Measurements from ENCODE around the gene SYT4. TPM values are rescaled to one million over a fixed set of nuclear protein-coding genes. Genes with fewer than 3 reads are reported as not detected.
"Not testable (repeated sequence)": the region's sequence is repeated elsewhere in the genome, so short reads cannot be mapped to it uniquely, and the experiment has no call there.

Gene SYT4, protein sequence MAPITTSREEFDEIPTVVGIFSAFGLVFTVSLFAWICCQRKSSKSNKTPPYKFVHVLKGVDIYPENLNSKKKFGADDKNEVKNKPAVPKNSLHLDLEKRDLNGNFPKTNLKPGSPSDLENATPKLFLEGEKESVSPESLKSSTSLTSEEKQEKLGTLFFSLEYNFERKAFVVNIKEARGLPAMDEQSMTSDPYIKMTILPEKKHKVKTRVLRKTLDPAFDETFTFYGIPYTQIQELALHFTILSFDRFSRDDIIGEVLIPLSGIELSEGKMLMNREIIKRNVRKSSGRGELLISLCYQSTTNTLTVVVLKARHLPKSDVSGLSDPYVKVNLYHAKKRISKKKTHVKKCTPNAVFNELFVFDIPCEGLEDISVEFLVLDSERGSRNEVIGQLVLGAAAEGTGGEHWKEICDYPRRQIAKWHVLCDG
- not detected for total RNA-seq

DNA sequence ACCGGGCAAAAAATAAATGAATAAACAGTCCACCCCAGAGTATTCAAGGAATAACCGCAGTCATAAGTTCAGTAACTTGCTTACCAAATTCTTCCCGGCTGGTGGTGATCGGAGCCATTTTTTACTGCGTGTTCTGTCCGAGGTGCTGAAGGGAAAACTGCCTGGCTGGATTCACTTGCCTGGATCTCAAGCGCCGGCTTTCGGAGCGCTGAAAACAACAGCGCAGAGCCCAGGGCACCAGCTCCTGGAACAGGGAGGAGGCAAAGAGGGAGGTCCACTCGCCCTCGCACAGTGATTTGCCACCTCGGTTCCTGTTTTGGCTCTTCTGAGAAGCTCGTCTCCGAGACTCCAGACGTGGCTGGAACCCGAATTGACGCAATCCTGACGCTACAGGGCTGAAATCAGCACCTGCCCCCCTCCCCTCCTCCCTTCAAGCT, at the start of gene SYT4:
TSS of gene SYT4 (minus strand) at position 327 of the 437 bp plus-strand sequence. CDS start at position 118, 209 bp downstream.
- no peak for ATAC-seq

DNA sequence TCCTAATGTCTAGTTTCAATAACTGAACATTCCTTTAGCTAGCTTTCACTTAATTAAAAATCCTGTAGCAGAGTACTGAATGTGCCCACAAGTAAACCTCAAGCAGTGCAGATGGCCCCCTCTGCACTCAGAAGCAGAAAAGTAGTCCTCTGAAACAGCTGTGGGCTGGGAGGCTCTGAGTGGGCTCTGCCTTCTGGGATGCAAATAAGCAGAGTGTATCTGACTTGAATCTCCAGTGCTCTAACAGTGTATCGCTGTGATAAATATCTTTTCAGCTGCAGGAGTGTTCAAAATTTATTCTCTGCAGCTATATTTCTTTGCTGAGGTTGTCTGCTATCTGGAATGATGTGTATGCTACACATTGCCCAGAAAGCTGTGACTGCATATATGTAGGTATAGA, 44.8 kb upstream of the SYT4 start:
- no peak for ATAC-seq

DNA sequence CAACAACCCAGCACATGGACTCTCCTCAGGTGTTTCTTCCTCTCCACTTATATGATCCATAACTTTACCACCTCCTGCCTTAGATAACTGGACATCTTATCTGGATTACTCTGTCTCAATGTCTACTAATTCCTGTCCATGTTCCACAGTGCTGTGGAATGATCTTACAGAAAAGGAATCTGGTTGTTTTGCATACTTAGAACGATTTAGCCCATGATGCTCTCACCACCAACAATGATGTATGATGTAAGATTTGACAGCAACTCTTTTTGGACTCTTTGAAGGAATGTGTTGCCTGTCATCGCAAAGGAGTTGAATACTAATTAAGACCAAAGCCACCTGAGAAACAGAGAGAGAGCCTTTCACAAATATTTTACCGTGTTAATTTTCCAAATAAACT, 37.7 kb upstream of the SYT4 start:
- ATAC-seq = no peak

DNA sequence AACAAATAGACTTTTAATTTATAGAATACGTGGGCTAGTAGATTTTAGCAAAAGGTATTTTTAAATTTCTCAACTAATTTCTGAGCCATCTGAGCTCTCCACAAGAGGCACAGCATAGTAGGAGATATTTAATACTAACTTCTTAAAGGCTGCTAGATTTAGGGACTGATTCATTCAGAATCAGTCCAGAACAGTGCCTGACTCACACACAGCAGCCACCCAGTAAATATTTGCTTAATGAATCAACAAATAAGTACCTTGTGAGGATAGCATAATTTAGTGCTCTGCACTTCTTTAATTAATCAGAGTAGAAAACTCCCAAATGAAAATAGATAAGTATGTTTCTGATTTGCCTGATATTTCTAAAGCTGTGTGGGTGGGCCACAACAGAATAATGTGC, 35.6 kb upstream of the SYT4 start:
- ATAC-seq = no peak

DNA sequence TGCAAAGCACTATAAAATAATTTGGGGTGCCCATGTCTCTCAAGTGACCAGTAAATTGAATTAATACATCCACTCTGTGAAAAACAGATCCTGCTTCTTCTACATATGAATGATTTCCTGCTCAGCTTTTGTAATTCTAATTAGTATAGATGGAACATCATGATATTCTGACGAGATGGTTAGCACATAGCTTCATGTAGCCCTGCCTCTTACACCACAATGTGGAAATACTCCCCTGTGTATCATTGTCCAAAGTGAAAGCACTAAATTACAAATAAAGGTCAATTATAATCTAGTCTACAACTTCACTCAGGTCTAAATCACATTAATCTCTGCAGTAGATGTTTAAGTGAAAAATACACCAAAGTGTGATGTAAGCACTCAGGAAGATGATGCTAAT, 32.9 kb upstream of the SYT4 start:
- ATAC-seq = no peak

DNA sequence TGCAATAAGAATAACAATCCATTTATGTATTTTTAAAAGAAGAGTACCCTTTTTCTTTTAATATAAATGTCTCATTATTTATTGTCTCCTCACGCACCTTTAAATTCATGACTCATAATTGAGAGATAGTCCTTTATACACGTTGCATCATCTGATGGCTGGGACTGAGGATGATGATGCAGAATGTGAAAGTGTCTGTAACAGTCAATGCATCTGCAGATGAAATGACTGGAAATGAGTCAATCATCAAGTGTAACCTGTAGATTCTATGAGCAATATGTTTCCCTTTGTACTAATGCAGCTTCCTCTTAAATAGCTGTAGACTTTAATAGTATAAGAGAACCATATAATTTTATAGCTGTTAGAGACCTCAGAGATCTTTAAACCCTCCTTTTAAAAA, 26.1 kb upstream of the SYT4 start:
- ATAC-seq = no peak

DNA sequence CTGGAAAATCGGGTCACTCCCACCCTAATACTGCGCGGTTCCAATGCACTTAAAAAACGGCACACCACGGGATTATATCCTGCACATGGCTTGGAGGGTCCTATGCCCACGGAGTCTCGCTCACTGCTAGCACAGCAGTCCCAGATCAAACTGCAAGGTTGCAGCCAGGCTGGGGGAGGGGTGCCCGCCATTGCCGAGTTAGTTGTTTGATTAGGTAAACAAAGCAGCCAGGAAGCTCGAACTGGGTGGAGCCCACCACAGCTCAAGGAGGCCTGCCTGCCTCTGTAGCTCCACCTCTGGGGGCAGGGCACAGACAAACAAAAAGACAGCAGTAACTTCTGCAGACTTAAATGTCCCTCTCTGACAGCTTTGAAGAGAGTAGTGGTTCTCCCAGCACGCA, 8.9 kb upstream of the SYT4 start:
- ATAC-seq = not testable (repeated sequence)

DNA sequence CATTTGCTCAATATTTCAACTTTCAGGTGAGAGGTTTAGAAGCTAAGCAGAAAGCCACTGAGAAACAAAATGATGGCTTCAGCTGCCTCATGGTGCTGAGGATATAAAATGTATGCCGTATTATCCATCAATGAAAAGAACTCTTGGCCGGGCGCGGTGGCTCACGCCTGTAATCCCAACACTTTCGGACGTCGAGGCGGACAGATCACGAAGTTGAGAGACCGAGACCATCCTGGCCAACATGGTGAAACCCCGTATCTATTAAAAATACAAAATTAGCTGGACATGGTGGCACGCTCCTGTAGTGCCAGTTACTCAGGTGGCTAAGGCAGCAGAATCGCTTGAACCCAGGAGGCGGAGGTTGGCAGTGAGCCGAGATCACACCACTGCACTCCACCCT, 6.0 kb upstream of the SYT4 start:
- ATAC-seq = no peak

DNA sequence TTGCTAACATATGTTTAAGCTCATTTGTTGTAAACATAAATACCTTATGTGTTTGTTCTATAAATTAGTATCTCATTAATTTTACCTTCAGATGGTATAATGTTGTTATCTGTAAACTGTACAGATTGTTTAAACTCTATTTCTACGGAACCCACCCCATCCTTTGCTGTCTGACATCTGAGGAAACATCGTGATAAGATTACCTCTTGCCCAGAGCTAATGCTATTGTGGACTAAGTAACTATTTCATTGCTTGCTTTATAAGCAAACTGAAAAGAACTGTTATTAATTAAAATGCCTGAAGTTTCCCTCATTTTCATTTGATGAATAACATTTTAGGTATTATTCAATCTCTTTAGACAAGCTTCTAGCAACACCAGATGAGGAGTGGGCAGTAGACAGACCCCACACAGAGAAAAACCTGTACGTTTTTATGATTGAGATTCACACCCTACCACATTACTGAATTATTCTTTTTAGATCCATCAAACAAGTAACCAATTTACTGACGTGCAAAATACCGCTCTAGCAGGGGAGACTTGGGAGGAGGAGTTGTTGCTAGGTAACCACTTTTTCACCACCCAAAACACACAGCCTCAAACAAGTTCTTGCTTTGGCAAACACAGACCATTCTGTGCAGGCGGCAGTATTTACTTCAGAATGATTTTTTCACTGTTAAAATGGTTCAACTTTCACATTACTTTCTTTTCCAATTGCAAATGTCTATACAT, 1.9 kb upstream of the SYT4 start:
- ATAC-seq = no peak

DNA sequence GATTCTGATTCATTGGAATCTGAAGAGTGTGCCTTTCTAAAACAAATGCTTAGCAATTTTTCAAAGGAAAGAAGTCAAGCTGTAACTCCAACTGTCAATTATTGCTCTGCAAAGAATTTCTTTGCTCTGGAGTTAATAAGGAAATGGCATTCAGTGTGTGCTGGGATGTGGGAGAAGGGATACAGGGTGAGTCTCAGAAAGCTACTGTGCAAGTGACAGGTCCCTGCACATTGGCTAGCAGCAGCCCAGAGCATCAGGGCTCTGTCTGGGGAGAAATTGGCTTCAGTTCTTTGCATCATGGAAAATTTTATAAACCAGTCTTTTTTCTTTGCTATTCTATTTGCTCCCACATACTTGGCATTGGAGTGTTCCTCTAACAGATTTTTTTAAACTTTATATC, 1.1 kb upstream of the SYT4 start:
- no peak for ATAC-seq

DNA sequence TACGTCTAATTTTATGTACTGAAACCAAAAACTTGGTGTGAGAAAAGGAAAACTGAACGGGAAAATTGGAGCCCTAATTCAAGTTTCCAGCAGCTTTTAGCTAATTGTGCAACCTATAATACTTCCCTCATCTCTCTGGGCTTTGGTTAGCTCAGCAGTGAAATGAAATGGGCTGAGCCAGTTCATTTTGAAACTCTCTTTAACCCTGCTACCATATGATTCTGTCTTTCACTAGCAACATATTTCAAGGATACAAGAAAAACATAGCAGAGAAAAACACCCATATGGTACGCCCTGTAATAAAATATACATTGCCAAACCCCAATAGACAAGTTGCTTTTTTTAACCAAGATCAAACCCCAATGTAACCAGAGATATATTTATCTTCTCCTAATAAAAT, 799 bp downstream of the SYT4 start:
- ATAC-seq = no peak

DNA sequence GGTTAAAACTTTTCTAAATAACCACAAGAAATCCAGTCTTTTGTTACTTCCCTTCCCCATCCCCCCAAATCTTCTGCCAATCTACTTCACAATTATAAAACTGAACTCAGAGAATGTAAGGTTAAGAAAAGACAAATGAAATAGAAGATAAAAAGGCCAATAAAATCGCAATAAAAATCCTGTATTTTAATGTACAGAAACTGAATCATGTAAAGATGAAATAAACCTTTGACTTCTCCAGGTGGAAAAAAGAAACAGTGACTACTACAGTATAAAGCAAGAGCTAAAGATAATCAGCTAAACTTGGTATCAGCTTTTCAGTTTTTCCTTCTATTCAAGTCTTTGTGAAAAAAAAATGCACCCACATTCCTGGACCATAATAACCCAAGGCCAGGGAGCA, 1.7 kb downstream of the SYT4 start:
- ATAC-seq = no peak

DNA sequence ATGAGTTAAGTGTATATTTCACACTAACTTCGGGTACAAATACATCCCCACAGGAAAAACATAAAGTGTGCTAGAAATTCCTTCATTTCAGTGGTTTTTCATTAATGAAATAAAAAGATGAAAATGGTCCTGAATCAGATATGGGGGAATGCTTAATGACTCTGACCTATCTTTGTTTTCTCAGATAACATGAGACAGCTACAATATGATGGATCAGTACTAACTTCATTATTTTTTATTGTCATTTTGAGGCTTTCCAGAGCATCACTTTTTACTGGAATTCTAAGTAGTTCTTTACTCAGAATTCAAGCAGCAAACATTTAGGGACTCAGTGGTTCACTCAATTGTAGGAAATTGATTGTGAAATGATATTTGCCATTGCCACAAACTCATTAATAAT, 2.8 kb downstream of the SYT4 start:
- ATAC-seq = no peak

DNA sequence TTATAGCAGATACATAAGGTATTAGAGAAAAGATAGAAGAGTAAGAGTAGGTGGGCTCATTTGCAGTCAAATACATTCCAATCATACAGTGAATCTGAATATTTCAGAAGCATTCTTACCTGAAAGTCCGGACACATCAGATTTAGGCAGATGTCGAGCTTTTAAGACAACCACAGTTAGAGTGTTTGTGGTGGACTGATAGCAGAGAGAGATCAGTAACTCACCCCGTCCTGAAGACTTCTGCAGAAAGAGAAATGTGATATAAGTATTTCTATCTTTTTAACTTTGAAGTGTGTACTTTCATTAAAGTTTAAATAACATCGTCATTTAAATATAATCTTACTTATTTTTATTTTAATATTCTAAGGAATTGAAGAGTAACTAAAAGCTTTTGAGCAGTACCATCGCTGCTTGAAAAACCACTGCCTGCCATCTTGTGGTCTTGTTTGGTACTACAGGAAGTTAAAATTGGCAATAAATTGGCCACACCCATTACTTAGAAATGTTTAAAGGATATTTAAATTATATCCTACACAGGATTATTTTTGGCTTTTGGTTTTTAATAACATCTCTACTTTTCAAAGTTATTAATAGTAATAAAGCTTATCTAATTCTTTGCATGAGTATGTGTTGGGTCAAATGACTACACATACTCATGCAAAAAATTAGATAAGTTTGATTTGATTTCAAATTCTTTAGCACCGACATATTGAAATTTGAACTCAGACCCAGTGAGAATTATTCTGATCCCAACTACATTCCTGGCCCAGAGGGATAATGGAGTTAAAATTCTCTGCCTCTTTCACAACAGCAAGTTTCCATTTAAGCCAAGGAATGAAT, 5.5 kb downstream of the SYT4 start:
- ATAC-seq = no peak

DNA sequence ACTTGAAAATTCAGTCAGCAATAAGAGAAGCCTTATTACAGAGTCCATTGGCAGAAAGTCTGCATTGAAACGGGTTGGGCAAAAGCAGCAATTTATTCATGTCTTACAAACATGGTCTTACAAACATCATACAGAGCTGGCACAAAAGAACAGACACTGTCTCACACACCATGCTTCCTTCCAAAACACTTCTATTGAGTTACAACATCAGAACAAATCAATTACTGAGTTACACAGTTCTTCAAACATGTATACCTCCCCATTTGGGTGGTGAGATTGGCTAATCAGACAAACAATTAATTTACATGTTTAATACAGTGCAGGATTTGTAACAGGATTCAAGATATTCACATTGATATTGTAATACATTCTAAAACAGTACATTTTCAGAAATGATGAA, 9.5 kb downstream of the SYT4 start:
- ATAC-seq = no peak

DNA sequence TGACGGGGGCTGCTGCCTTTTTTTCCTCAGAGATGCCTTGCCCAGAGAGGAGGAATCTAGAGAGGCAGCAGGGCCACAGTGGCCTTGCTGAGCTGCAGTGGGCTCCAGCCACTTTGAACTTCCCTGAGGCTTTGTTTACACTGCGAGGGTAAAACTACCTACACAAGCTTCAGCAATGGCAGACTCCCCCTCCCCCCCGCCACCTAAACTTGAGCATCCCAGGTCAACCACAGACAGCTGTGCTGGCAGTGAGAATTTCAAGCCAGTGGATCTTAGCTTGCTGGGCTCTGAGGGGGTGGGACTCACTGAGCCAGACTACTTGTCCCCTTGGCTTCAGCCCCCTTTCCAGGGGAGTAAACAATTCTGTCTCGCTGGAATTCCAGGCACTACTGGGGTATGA, 11.8 kb downstream of the SYT4 start:
- ATAC-seq = no peak

DNA sequence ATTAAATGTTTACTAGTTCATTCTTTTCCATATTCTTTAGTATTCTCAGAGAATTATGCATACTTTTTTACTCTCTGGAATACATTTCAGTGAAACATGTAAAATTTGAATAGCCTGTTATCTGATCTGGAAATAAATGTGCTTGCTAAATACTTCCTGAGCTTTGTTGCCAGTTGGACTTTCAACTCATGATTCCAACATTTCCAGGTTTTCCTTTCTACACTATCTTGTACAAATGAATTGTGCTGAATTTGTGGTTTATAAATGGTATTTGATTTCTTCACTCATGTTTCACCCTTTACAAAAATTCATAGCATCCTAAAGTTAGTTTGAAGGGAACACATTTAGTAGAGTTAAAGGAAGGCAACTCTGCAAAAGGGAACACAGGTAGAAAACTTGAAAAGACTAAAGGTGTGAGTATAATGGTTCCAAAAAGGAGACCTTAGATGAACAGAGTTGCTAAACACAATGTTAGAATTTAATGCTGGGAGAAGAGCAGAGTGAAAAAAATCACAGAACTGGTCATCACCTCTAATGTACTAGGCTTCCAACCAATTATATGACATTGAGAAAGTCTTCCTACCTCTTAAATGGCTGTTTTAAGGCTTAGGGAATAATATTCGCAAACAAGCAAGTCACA, 28.6 kb downstream of the SYT4 start:
- ATAC-seq = no peak

DNA sequence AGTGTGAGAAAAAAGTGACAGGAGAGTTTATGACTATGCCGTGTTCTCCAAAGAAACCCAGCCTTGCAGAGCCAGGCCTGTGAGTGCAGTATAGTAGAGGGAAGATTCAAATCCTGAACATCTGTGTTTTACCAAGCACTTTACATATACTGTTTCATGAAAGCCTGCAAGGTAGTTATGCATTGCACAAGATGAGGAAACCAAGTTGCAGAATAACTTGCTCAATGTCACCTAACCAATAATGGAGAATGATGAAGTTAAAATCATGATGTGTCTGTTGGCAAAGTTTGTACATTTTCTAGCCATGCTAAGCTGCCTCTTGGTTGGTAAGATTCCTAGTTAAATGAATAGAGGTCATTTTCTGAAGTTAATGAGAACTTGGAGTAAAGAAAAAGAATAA, 29.3 kb downstream of the SYT4 start:
- ATAC-seq = no peak

DNA sequence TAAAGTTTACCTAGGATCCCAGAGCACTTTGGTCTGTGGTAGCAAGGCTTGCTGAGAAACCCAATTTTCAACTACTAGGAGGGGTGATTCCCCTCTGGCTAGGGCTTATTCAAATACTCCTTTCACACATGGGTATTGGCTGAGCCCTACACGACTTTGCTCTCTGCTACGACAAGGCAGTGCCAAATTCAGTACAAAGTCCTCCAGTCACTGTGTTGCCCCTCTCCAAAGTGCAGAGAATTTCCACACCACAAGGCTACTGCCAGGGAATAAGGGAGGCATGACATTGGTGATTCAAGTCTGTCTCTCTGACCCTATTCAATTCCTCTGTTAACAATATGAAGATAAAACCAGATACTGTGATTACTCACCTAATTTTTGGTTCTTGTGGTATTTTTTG, 38.9 kb downstream of the SYT4 start:
- no peak for ATAC-seq

DNA sequence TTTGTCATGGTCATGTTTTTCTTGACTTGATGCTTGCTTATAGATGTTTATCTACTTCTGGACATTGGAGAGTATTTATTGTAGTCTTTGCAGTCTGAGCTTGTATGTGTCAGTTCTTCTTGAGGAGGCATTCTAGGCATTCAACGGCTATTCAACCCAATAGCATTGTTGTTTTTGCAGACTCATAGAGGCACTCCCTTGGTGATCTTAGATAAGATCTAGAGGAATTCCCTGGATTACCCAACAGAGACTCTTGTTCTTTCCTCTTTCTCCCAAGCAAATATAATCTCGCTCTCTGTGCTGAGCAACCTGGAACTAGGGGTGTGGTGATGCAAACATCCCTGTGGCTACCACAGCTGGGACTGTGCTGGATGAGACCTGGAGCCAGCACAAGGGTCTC, 40.4 kb downstream of the SYT4 start:
- no peak for ATAC-seq

DNA sequence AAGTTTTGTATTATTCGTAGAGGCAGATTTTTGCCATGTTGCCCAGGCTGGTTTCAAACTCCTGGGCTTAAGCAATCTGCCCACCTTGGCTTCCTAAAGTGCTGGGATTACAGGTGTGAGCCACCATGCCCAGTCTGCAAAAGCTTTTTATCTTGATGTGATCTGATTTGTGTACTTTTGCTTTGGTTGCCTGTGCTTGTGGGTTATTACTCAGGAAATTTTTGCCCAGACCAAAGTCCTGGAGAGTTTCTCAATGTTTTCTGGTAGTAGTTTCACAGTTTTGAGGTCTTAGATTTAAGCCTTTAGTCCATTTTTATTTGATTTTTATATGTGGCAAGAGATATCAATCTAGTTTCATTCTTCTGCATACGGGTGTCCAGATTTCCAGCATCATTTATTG, 42.4 kb downstream of the SYT4 start:
- ATAC-seq = no peak

DNA sequence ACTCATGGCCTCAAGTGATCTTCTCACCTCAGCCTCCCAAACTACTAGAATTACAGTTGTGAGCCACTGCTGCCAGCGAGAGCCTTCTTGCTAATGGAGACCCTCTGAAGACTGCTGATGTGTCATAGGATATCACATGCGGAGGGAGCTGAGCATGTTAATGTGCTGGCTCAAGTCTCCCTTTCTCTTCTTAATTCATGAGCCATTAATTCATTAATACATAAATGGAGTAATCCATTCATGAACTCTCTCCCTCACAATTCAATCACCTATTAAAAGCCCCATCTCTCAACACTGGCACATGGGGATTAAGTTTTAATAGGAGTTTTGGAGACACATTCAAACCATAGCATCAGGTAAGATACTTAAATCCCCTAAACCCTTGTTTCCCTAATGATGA, 54.8 kb downstream of the SYT4 start:
- no peak for ATAC-seq

DNA sequence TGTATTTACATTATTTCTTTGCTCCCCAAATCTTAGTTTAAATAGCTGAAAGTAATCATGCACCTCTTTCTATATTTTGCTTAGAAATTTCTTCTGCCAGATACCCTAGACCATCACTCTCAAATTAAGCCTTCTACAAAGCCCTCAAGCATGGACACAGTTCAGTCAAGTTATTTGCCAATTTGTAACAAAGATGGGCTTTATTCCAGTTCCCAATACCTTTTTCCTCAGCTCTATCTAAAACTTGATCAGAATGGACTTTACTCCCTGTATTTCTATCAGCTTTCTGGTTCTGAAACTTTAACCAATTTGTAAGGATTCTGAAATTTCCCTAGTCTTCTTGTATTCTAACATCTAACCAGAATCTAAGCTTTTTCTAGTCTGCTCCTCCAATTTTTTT, 56.6 kb downstream of the SYT4 start:
- ATAC-seq = no peak

Data from esophagus mucosa (tissue), 1 donor.